Glutamatergic neuron (in vitro differentiated cells): ENCODE results near the gene HYDIN. TPM values are rescaled to one million over a fixed set of nuclear protein-coding genes. Genes with fewer than 3 reads are reported as not detected.

Experiments used
- DNase-seq: peaks from one replicate; pipeline ENCODE4 v3.0.0; 2022
- H3K27ac Mint-ChIP-seq: one replicate; pipeline ENCODE4 v1.8.0; 2020; ENCODE audit warnings: mild to moderate bottlenecking, mixed read lengths, inconsistent platforms; ENCODE audit not compliant: unreplicated experiment
- H3K27me3 Mint-ChIP-seq: one replicate; pipeline ENCODE4 v1.8.0; 2020; ENCODE audit warnings: mild to moderate bottlenecking, moderate library complexity, mixed read lengths, inconsistent platforms; ENCODE audit not compliant: unreplicated experiment
- H3K36me3 Mint-ChIP-seq: one replicate; pipeline ENCODE4 v1.8.0; 2020; ENCODE audit warnings: mild to moderate bottlenecking, mixed read lengths, inconsistent platforms; ENCODE audit not compliant: unreplicated experiment
- H3K4me1 Mint-ChIP-seq: one replicate; pipeline ENCODE4 v1.8.0; 2020; ENCODE audit warnings: mild to moderate bottlenecking, low read depth, mixed read lengths, inconsistent platforms; ENCODE audit not compliant: unreplicated experiment
- H3K4me3 Mint-ChIP-seq: one replicate; pipeline ENCODE4 v1.8.0; 2020; ENCODE audit warnings: mild to moderate bottlenecking, mixed read lengths, inconsistent platforms; ENCODE audit not compliant: unreplicated experiment
- H3K9me3 Mint-ChIP-seq: one replicate; pipeline ENCODE4 v1.8.0; 2020; ENCODE audit warnings: mild to moderate bottlenecking, moderate library complexity, mixed read lengths, inconsistent platforms; ENCODE audit not compliant: unreplicated experiment
- CTCF ChIP-seq: fragments of 200-600 bp; sonication (generic); IDR thresholded peaks from one replicate; pipeline ENCODE4 v1.5.0; 2021; ENCODE audit not compliant: partially characterized antibody, unreplicated experiment
- total RNA-seq: library from RNA; stranded (reverse); fragmentation: NEBNext Ultra II Directional; extraction: Animal tissue kit (Norgen Biotek cat#: 25700); gene quantifications from one replicate; pipeline ENCODE4 v1.2.1, GENCODE V29; 2021; ENCODE audit not compliant: unreplicated experiment

Gene HYDIN
- total RNA-seq, 1 donor from 2014 or later, result 7.0 TPM

- Mint-ChIP-seq H3K4me1 (no peaks in the 10 kb centered on the region), H3K4me3 (no peak overlapping the region), H3K9me3 (no peaks in the 10 kb centered on the region), H3K27ac (no peak overlapping the region), H3K36me3 (peaks cover 5% of the 10 kb centered on the region), H3K27me3 (no peaks in the 10 kb centered on the region)
- DNase-seq, result no peak
- TF ChIP-seq CTCF, result no peak
Measured at GRCh38 chr16:70777973-70778406, 452.5 kb downstream of the HYDIN start.

- H3K4me3 Mint-ChIP-seq, result no peak overlapping the region
- peaks cover 5% of the 10 kb centered on the region for H3K36me3 Mint-ChIP-seq
- no peak for DNase-seq
- no peak overlapping the region for H3K27ac Mint-ChIP-seq
- H3K9me3 Mint-ChIP-seq, result no peaks in the 10 kb centered on the region
- no peaks in the 10 kb centered on the region for H3K4me1 Mint-ChIP-seq
- no peaks in the 10 kb centered on the region for H3K27me3 Mint-ChIP-seq
- no peak for TF ChIP-seq CTCF
Measured at GRCh38 chr16:70777496-70777895, 453.0 kb downstream of the HYDIN start.

- no peak overlapping the region for H3K4me3 Mint-ChIP-seq
- no peak for DNase-seq
- H3K9me3 Mint-ChIP-seq, result no peaks in the 10 kb centered on the region
- no peaks in the 10 kb centered on the region for H3K36me3 Mint-ChIP-seq
- H3K27me3 Mint-ChIP-seq, result no peaks in the 10 kb centered on the region
- TF ChIP-seq CTCF, result no peak
- no peaks in the 10 kb centered on the region for H3K4me1 Mint-ChIP-seq
- no peak overlapping the region for H3K27ac Mint-ChIP-seq
Measured at GRCh38 chr16:70775399-70775798, 455.1 kb downstream of the HYDIN start.

- no peak overlapping the region for H3K4me3 Mint-ChIP-seq
- no peaks in the 10 kb centered on the region for H3K36me3 Mint-ChIP-seq
- H3K27ac Mint-ChIP-seq, result no peak overlapping the region
- DNase-seq, result no peak
- TF ChIP-seq CTCF, result no peak
- no peaks in the 10 kb centered on the region for H3K9me3 Mint-ChIP-seq
- H3K4me1 Mint-ChIP-seq, result no peaks in the 10 kb centered on the region
- H3K27me3 Mint-ChIP-seq, result no peaks in the 10 kb centered on the region
Measured at GRCh38 chr16:70774261-70774660, 456.3 kb downstream of the HYDIN start.

- H3K4me1 Mint-ChIP-seq, result no peaks in the 10 kb centered on the region
- DNase-seq, result no peak
- no peak overlapping the region for H3K4me3 Mint-ChIP-seq
- H3K36me3 Mint-ChIP-seq, result no peaks in the 10 kb centered on the region
- H3K9me3 Mint-ChIP-seq, result no peaks in the 10 kb centered on the region
- no peak for TF ChIP-seq CTCF
- H3K27ac Mint-ChIP-seq, result no peak overlapping the region
- H3K27me3 Mint-ChIP-seq, result no peaks in the 10 kb centered on the region
Measured at GRCh38 chr16:70772493-70772892, 458.0 kb downstream of the HYDIN start.
